Cardiac septum (tissue), 1 donor: ENCODE results near the gene TMEM41A. TPM values are rescaled to one million over a fixed set of nuclear protein-coding genes. Genes with fewer than 3 reads are reported as not detected.

ENCODE experiments used
- DNase-seq: peaks from one replicate; pipeline ENCODE4 v3.0.0-alpha.2; 2020; ENCODE audit warnings: low spot score
- intact Hi-C: fragments of 100-400 bp; cut with DNase I; formaldehyde crosslinking; loops from one replicate; pipeline ENCODE4 v1.14.0; 2022
- total RNA-seq: library from RNA; stranded (reverse); fragmentation: NEBNext Ultra II Directional; extraction: Animal tissue kit (Norgen Biotek cat#: 25700); gene quantifications from one replicate; pipeline ENCODE4 v1.2.1, GENCODE V29; 2021
- donor health status: DM: no; HTN: no; CAD: no.

TMEM41A gene
- total RNA-seq, 1 donor from 2014 or later: 8.0 TPM

DNA sequence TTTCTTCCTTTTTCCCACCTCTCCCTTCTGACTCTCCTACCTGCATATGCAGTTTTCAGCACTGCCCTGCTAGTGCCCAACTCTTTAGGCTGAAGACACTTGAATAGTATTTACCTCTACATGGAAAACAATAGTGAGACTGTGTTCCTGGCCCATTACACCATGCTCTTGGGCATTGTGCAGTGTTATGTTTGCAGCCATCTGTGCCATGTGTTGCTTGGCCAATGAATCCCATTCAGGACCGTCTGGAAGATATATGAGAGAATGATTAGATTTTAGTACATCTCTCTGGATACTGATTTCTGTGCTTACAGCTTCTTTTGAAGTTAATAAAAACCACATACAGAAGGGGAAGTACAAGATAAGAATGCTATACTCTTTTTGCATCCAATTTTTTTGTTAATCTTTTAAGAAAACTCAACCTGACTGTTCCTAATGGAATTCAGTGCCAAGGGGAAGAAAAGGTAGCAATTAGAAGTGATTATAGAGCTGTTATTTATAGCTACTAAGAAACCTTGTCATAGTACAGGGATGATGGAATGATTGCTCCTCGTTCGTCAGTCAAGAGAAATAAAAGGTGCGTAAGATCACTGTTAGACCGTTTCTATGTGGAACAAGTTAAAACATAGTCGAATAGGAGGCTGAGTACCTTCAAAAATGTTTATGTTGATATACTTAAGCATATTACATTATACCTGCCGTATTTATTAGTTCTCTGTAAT is 58.9 kb downstream of the TMEM41A start:
- intact Hi-C loops: no loop called here
- DNase-seq: no peak

Other genes starting within 250 kb of the TMEM41A start
- gene EHHADH, start 245.0 kb downstream of the TMEM41A start, total RNA-seq: 17.7 TPM
- gene MAP3K13, start 135.9 kb downstream of the TMEM41A start, total RNA-seq: 9.0 TPM
- gene LIPH, start 53.6 kb upstream of the TMEM41A start, total RNA-seq: 0.51 TPM
- 36.7 TPM for gene SENP2, start 87.3 kb upstream of the TMEM41A start, total RNA-seq